GM18868 (cell line): ENCODE data around the gene ADGRV1.

Source experiments
- ATAC-seq: cut with Tn5 transposase; IDR thresholded peaks from one replicate; pipeline ENCODE4 v1.9.1; 2021; ENCODE audit warnings: mild to moderate bottlenecking, moderate library complexity; ENCODE audit not compliant: unreplicated experiment

Gene ADGRV1

DNA sequence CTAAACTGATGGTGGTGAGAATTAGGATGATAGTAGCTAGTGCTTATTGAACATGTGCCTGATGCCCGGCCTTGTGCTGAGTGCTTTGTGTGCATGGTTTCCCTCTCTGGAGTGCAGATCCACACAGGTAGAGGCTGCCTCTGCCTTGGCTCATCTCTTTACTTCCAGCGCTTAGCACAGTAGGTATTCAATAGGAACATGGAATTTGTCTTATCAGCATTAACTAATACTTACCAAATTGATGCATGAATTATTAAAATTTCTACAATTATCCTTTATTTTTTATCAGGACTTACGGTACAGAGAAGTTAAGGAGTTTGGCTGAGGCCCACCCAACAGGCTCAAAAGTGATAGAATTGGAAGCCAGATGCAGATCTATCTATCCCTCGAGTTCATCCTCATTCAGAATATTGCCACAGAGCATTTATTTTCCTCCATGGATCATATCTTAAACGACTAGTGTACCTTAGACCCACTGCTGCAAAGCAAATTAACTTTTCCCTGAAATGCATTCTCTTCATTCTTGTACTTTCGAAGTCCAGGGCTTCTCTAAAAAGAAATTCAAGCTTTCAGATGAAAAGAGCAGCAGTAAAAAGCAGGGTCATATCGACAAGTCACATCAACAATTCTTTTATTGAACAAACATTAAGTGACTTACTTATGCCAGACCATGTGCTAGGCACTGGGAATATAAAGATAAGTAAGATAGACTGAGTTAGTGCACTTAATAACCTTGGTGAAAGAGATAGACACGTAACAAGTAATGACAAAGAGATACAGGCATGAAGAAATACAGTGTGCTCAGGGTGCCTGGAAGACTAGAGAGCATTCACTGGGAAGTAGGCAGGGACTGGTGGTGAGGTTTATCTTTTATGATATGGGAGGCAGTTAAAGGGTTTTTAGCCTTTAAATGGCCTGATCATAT, 534.5 kb downstream of the ADGRV1 start:
- no peak for ATAC-seq

DNA sequence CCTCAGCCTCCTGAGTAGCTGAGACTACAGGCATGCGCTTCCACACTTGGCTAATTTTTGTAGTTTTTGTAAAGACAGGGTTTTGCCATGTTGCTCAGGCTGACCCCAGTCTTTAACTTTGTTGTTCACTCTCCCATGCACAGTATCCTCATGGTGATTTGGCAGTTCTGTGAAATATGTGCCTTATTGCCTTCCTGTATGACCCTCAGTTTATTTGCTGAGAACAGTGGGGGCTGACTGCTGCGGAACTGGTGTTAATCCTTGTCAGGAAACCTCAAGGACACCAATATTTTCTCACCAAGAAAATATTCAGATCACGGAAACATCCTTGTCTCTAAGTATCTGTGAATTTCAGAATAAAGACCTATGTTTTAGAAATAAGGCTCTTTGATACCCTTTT, 536.7 kb downstream of the ADGRV1 start:
- ATAC-seq = no peak

DNA sequence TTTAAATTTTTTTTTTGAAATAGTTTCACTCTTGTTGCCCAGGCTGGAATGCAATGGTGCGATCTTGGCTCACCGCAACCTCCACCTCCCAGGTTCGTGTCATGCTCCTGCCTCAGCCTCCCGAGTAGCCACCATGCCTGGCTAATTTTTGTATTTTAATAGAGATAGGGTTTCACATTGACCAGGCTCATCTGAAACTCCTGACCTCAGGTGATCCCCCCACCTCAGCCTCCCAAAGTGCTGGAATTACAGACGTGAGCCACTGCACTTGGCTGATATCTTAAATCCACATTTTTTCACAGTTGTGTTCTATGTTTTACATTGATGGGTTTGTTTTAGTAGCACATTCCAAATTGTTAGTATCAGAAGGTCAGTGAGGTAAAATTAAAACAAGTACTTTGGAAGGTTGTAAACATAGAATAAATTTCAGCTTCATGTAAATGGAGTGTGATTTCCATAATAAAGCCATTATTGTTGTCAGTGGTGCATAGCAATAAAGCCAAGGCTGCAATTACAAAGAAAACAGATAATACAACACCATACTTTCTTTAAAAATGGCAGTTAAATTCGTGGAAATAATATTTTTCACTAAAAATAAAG, 537.3 kb downstream of the ADGRV1 start:
- ATAC-seq = no peak

DNA sequence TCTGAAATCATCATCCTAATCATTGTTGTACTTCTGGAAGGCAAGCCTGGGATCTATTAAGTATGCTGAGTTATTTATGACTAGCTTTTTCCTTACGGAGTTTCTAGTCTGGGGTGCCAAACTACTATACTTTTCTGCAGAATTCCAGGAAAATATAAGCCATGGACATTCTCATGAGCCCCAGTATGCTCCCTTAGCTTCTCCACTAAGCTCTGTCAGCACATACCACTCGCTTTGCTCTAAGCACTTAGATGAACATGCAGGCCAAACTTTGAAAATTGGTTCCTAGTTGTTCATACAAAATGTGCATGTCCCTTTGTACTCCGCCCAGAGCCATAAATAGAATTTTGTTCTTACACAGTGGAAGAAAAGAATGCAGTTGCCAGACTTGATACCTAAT, 539.9 kb downstream of the ADGRV1 start:
- ATAC-seq = no peak

DNA sequence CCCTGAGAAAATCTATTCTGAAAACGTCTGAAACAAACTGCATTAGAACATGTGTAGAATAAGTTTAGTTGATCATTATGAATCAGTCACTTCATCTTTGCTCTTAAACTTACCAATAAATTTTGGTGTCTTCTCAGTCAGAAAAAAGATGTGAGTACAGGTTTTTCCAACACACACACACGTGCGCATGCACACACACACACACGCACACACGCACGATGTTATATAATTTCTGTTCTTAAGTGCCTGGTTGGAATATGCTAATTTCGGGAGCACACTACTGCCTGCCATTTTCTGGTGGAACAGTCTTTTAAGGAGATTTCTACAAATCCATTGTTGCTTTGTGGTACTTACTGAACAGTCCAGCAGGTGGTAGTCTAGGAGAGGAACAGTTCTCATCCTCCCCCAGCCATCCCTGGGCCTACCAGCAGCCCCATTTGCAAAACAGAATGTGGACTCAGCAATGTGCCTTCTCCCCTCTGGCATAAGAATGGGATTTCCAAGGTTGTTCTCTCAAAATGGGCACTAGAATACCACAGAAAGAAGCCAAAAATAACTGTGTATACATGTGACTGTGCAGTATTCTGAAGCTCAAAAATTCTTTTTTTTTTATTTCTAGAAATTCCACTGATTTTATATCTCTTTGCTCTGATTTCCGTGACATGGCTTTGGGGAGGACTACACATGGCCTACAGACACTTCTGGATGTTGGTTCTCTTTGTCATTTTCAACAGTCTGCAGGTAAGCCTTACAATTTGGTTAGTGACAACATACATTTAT, 543.2 kb downstream of the ADGRV1 start:
- ATAC-seq = peak; percentile 99

DNA sequence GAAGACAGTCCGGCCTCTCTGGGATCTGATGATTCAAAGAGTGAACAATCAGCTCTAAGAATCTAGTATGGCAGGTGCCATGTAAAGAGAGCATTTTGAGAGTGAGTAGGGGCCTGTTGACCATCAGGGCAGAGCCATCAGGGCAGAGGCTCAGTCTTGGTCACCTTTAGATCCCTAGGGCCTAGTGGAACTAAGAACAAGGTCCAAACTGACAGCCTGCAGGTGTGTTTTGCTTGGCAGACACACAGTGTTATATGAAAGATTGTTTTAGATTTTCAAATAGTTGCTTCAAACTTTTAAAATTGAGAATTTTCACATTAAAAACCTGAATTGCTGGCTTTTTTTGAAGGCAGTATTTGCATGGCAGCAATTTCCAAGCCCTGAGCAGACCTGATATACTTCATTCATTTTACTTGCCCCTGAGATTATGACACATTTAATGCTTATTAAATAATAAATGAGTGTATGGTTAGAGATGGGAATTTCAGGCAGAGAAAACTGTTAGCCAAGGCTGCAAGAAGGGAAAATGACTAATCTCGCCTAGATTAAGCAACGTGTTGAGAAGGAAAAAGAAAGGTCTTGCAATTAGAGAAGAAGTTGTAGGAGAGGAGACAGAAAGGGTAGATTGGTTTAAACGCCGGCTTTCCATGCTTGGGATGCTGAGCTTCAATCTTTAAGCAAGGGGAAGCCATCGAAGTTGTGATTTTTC, 544.9 kb downstream of the ADGRV1 start:
- no peak for ATAC-seq

DNA sequence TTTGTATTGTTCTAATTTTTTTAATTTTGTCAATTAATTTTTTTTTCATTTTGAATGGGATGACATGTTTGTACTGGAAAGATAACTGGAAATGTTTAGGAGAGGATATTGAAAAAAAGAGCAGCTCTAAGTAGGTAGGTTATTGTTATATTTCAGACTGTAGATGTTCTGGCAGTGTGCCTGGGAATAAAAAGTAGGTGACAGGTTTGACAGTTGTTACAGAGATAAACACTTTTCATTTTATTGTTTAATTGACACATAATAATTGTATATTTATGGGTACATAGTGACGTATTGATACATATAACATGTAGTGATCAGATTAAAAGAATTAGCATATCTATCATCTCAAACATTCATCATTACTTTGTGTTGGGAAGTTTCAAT, 545.5 kb downstream of the ADGRV1 start:
- ATAC-seq = no peak

DNA sequence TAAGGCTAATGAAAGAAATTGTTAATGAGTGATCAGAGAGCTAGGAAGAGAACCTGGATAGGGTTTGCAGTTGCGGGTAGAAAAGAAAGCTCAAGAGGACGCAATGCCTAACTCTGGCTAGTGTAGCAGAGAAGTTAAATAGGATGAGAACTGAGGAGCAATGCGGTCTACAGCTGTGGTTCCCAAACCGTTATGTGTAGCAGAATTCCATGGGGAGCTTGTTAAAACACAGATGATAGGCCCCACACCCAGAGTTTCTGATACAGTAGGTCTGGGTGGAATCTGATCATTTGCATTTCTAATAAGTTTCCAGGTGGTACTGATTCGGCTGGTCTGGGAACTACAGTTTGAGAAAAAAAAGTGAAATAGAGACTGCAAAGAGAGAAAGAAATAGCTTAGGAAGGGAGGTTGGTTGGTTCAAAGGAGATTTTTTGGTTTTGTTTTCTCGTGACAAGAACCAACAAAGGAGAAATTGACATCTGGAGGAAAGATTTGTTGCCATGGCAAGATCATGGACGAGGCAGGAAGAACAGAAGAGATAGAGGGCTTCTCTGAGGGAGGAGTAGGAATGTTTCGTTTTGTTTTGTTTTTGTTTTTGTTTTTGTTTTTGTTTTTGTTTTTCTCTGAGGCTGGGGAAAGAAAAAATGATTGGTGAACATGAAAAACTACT, 548.4 kb downstream of the ADGRV1 start:
- no peak for ATAC-seq

DNA sequence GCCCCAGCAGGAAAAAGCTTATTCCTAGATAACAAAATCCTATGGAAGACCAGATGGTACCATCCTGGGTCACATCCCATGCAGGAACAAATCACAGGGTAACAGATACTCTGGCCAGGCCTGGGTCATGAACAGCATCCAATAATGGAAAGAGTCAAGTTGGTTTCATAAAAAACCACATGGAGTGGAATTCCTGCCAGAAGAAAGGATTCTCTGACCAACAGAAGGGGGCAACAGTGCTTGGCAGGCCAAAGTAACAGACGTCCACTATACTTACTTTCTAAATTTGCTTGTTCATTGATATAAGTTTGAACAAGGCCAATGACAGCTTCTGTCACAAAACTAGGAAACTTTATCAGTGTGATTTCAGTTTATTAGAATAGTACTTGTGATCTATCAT, 551.0 kb downstream of the ADGRV1 start:
- ATAC-seq = no peak

DNA sequence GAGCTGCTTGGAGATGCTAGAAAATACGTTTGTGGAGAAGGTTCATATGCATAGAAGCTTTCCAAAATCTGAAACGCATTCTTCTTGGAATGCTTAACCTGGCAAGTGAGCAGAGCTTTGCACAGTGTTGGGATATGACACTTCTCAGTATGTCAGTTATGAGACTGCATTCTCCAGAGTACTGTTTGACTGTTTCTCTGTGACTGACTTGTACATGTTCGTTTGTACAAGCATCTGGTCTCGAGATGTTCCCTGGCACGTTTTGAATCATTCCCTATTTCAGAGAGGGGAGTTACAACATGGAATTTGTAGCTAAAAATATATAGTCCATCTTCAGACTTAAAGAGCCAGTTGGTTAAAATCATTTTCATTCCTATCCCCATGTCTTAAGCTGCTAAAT, 552.1 kb downstream of the ADGRV1 start:
- ATAC-seq = no peak

DNA sequence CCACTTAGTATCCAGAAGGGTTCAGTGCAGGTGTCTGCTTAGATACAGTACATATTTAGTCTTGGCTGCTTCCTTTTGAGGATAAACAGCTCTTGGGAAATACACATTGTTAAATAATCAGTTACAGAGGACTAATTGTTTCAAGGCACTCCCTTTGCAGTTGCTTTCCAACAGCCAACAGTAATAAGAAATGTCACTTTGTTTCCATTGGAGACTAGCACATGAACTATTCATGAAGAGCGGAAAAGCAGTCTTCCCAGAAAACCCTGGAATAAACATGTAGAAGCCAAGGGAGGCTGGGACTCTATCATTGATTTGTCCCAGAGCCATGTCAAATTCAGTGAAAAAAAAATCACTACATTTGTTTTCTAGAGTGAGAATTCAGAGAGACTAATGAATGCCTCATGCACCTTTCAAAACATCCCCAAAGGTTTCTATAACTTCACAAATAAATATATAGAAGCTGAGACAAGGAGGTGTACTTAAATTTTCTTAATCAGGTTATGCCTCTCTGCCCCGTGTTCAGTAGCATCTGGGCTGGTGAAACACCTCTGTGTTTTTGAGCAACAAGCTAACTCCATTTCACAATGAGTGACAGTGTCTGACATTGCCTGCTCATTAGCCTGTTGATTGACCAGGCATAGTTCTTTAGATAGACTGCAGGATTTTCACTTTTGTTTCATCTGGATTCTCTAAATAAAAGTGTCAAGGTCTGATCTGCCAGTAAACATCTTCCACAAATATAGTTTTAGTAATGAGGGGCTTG, 553.1 kb downstream of the ADGRV1 start:
- ATAC-seq = no peak

DNA sequence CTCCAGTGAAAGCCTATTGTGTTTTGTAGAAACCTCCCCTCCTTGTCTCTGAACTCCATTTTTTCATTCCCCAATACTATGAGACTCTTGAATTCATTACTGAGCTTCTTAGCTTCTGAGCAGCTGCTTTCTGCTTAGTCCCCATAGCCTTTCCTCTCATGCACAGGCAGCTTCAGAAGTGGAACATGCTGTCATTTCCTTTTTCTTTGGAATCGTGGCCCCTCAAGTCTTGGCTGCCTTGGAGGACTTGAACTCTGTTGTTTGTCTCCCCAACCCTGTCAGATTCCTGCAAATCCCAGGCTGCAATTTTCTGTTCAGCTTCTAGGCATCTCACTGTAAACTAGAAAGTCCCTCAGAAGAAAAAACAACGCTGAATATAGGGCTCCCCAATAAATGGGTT, 556.1 kb downstream of the ADGRV1 start:
- no peak for ATAC-seq

DNA sequence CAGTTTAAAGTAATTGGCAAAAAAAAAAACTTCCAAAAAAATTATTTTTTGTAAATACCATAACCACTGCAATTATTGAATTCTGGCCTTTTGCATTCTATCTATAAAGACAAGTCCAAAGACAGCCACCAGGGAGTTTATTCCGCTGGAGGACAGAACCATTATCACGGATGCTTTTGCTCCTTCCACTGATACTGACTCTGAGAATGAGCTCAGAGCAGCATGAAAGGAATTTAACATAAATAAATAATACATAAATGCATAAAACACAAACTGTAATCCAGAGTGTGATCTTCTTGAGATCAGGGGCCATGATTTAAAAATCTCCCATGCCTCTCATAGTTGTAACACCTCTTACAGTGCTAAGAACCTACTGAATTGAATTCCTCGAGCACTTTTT, 559.8 kb downstream of the ADGRV1 start:
- no peak for ATAC-seq

DNA sequence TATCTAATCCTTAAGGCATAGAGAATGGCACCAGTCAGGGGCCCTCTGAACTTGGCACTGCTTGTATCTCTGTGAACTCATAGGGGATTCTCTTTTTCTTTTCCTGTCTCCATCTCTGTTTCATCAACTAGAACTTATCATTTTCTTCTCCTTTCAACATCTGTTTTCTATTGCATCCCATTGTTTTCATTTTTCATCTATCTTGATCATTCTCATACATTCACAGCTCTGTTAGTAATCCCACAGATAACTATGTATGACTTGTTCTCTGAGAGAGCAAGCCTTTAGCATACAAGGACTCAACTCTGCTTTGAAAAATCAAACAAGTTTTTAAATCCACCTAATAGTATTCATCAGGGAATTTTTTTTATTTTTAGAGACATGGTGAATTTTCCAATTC, 560.2 kb downstream of the ADGRV1 start:
- no peak for ATAC-seq

DNA sequence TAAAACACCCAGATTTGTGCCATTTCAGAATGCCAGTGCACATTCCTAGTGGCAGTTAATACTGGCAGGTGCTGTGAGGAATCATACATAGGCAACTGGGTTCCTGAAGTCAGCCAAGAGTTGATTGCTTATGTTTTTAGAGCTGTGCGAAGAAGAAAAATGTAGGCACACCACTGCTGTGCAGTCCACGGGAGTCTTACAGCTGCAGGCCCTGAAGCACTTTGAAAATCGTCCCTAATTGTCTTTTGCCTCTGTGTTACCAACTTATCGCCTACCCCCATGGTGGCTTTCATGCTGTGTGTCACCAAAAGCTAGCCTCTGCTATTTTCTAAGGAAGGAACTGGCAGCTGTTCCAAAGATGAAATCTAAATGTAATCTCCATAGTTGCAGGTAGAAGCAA, 560.6 kb downstream of the ADGRV1 start:
- ATAC-seq = no peak

DNA sequence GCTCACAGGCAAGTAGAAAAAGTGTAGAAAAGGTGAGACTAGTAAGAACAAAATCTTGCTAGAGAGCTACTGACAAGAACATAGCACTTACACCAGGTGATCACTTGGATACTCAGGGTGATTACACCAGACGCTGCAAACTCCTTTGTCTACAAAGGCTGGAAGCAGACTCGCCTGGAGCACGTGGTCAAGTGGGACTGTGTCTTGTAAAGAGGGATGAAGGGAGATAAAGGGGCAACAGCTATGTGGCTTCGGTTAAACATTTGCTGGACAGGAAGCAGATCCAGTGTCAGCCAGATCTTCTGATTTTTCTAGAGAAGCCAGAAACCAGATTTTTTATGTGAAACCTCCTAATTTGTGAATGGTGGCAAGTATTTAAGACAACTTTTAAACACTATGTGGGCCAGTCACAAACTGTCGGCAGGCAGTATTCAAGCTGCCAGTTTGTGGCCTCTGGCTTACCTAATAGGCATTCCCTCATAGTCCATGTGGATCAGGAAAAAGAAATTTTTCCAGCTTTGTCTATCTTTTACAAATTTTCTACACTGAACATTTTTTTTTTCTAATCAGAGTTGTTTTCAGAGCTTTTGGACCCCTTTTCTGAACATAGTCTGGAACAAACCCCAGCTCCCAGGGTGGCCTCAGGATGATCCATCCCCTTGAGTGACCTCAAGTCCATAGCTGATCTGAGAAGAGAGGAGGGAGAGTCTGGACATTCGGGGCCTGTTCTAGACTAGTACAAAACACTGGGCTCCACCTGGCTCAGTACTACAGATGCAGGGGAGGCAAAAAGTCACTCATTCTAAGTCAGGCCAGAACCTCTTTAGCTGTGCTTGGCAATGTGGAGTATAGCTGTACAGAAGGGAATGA, 561.6 kb downstream of the ADGRV1 start:
- ATAC-seq = no peak

DNA sequence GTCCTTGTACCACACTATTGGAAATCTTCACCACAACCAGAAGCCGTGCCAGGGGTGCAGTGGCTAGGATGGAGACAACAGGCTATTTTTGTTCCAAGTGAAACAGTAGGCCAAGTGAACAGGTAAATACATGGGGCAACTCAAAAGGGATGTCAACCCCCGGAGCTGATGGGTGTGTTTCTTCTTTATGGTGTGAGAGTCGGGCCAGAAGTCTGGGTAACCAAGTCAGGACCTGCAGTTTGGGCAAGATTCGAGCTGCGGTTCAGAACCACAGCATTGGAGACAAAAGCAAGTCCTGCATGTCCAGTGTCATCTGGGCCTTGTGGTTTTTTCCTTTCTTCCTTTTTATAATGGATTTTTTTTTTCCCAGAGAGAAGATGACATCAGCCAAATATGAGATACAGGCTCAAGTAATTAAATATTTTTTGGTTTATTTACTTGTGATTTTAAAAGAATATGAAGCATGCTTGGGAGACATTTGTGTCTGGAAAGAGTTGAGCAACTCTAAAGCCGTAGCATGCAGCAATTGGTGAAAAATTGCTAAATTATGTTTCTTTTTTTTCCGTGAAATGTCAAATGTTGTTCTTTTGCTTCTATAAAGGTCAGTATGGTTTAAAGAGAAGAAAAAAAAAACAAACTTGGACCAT, 562.9 kb downstream of the ADGRV1 start:
- no peak for ATAC-seq

DNA sequence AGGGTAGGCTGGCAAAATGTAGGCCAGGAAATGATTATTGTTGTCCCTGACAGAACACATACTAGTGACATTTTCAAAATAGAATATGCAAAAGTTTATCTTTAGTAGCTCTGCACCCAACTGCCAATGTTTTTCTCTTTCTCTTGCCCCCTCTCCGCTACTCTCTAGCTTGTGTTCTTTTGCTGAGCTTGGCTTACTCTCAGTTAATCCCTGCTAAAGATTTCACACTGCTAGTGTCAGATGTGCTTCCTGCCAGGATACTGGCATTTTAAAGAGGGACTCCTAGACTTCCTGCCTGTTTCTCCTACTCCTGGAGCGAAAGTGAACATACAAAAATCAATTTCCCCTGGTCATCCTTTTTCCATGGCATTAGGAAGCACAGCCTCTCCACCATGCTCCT, 564.1 kb downstream of the ADGRV1 start:
- ATAC-seq = no peak
